GM13976 (cell line): ENCODE measurements around the gene FTH1.

Source experiments
- DNase-seq: peaks from one replicate; pipeline ENCODE4 v3.0.0; 2012; ENCODE audit warnings: low spot score
- in situ Hi-C: fragments of 300-500 bp; cut with MboI; formaldehyde crosslinking; loops from one replicate; pipeline ENCODE4 v1.12.0; 2022; ENCODE audit warnings: low sequenced_read_pairs, mixed read lengths, inconsistent platforms; ENCODE audit not compliant: unreplicated experiment
- TF ChIP-seq, protein P1 (sequence below): IDR thresholded peaks from 2 replicates; pipeline ENCODE4 v1.5.1; 2012; ENCODE audit warnings: borderline replicate concordance, mild to moderate bottlenecking; ENCODE audit not compliant: insufficient read depth; ENCODE audit errors: extremely low read depth, missing control alignments, control extremely low read depth

FTH1 gene

DNA sequence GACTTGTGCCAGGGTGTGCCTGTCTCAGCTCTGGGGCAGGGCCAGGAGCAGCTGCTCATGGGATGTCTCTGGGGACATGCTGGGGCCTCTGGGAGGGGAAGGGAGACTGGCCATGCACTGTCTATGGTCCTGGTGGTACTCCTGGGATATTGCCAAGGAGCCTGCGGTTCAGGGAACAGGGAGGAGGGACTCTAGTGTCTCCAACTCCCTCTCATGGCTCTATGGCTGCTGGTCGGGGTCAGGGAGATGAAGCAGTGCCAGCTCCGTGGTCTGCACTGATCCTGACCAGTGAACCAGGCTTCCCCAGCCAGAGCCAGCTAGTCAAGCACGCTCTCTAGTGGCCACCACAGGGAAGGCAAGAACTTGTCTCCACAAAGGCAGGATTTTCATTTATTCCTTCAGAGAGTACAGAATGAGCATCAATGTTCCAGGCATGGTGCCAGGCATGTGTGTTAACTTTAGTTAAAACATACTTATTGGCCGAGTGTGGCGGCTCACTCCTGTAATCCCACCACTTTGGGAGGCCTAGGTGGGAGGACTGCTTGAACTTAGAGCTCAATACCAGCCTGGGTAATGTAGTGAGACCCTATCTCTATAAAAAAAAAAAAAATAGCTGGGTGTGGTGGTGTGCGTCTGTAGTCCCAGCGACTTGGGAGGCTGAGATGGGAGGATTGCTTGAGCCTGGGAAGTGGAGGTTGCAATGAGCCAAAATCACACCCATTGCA is 19.8 kb downstream of the FTH1 start:
- TF ChIP-seq, protein P1, sequence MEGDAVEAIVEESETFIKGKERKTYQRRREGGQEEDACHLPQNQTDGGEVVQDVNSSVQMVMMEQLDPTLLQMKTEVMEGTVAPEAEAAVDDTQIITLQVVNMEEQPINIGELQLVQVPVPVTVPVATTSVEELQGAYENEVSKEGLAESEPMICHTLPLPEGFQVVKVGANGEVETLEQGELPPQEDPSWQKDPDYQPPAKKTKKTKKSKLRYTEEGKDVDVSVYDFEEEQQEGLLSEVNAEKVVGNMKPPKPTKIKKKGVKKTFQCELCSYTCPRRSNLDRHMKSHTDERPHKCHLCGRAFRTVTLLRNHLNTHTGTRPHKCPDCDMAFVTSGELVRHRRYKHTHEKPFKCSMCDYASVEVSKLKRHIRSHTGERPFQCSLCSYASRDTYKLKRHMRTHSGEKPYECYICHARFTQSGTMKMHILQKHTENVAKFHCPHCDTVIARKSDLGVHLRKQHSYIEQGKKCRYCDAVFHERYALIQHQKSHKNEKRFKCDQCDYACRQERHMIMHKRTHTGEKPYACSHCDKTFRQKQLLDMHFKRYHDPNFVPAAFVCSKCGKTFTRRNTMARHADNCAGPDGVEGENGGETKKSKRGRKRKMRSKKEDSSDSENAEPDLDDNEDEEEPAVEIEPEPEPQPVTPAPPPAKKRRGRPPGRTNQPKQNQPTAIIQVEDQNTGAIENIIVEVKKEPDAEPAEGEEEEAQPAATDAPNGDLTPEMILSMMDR = peak; percentile 90
- peak; percentile 88 for DNase-seq
- in situ Hi-C loops = no loop called here

DNA sequence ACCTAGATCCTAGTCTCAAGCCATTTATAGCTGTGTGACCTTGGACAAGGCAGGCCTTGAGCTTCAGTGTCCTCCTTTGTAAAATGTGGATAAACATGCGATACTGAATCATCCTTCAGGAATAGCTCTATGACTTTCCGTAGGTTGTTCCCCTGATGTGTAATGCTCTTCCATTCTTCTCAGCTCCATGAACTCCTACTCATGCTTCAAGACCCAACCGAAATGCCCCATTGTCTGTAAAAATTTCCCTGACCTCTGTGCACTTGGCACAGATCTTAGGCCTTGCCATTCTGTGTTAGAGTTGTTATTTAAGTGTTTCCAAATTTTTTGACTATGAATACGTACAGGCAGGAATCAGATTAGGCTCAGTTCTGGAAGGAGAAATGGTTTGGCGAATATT is 20.5 kb downstream of the FTH1 start:
- TF ChIP-seq, protein P1 = no peak
- in situ Hi-C loops = no loop called here
- no peak for DNase-seq

DNA sequence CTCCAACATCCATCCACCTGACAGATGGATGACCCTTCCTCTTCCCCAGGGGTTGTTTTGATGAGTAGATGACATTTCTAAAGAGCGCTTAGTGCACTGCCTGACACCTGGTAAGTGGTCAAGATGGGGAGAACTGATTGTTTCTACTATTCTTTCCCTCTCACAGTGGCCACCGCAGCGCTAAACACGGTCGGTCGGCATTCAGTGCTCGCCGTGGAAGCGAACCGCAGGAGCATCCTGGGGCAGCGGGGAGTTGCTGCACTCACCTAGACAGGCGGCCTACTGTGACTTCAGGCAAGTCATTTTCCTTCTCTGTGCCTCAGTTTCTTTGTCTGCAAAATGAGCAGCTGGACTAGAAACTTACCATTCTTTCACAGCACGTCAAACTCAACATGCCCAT is 22.2 kb downstream of the FTH1 start:
- in situ Hi-C loops = no loop called here
- DNase-seq = no peak
- TF ChIP-seq, protein P1 = no peak

DNA sequence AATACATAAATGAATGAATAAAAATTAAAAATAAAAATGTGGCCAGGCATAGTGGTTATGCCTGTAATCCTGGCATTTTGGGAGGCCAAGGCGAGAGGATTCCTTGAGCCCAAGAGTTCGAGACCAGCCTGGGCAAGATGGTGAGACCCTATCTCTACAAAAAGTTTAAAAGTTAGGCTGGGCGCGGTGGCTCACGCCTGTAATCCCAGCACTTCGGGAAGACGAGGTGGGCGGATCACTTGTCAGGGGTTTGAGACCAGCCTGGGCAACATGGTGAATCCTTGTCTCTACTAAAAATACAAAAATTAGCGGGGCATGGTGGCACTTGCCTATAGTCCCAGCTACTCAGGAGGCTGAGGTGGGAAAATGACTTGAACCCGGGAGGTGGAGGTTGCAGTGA is 27.0 kb downstream of the FTH1 start:
- TF ChIP-seq, protein P1 = no peak
- in situ Hi-C loops = no loop called here
- no peak for DNase-seq

DNA sequence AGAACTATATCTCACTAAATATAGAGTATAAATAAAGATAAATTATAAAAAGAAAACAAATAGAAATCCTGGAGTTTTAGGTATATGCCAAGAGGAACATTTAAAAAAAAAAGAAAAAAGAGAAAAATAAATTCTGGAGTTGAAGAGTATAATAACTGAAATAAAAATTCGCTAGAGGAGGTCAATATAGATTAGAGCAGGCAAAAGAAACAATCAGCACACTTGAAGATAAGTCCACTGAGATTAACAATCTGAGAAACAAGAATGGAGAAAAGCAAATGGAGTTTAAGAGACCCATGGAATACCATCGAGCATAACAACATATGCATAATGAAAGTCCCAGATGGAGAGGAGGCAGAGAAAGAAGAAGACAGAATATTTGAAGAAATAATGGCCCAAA is 31.6 kb downstream of the FTH1 start:
- TF ChIP-seq, protein P1 = no peak
- in situ Hi-C loops = no loop called here
- no peak for DNase-seq

DNA sequence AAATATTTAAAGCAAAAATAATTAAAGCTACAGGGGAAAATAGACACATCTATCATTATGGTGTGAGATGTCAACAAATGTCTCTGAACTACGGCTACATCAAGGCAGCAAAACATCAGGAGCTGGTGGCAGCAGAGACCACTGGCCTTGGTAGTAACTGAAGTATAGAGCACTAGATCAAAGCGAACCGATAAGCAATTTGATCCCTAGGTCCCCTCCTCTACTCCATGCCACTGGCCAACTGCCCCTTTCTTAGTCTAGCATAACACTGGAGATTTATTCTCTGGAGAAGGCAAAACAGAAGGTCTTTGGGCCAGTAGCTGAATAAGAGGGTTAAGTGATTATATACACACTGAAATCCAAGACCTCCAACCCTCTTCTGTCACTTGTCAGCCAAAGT is 36.5 kb downstream of the FTH1 start:
- in situ Hi-C loops = no loop called here
- no peak for DNase-seq
- TF ChIP-seq, protein P1 = no peak

DNA sequence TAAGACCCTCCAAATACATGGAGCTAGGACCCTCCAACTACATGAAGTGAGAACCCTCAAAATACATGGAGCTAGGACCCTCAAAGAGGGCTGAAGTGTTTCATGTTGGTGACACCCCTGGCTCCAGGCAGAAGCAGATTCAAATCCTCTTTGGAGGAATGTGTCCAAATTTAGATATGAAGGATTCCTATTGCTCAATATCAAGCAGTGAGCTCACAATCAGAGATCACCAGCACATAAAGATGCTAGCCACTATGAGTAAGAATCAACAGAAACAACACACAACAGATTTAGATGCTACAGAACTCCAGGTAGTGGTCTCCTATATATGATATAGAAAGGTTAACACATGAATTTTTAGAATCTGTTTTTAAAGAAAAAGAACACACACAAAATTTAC is 38.8 kb downstream of the FTH1 start:
- in situ Hi-C loops = no loop called here
- DNase-seq = no peak
- TF ChIP-seq, protein P1 = no peak
